K562 (cell line): Measurements from ENCODE around the gene ZSCAN21. TPM values are rescaled to one million over a fixed set of nuclear protein-coding genes. Genes with fewer than 3 reads are reported as not detected.

Experiments
- CBFA2T3 ChIP-seq: fragments of 450-650 bp; IDR thresholded peaks from 2 replicates; pipeline ENCODE4 v1.6.1; 2017
- CHCHD3 ChIP-seq: fragments of 250-450 bp; sonication (Bioruptor Pico); IDR thresholded peaks from 2 replicates; pipeline ENCODE4 v2.1.2; 2022; ENCODE audit warnings: mild to moderate bottlenecking
- DMBX1 ChIP-seq: fragments of 250-450 bp; sonication (Bioruptor Pico); IDR thresholded peaks from 2 replicates; pipeline ENCODE4 v1.8.0; 2022; ENCODE audit warnings: inconsistent platforms, mild to moderate bottlenecking, moderate library complexity, borderline replicate concordance
- ESRRB ChIP-seq: fragments of 250-450 bp; sonication (Bioruptor Pico); IDR thresholded peaks from 2 replicates; pipeline ENCODE4 v1.5.0; 2020; ENCODE audit warnings: mild to moderate bottlenecking, moderate library complexity, borderline replicate concordance
- FOXO4 ChIP-seq: fragments of 450-650 bp; formaldehyde crosslinking; IDR thresholded peaks from 2 replicates; pipeline ENCODE4 v1.4.0; 2020; ENCODE audit warnings: mild to moderate bottlenecking, moderate library complexity
- HBP1 ChIP-seq: fragments of 450-650 bp; formaldehyde crosslinking; IDR thresholded peaks from 2 replicates; pipeline ENCODE4 v1.4.0; 2022; ENCODE audit warnings: missing genetic modification characterization
- KDM4B ChIP-seq, 2 experiments: fragments of 450-650 bp in 1 of 2; sonication (generic) in 1 of 2; IDR thresholded peaks; 2 replicates each; pipeline ENCODE4 v1.6.1; 2016 to 2017; ENCODE audit warnings: borderline replicate concordance in 2 of 2, antibody characterized with exemption in 1 of 2, low read depth in 1 of 2, mild to moderate bottlenecking in 1 of 2
- KLF13 ChIP-seq: fragments of 450-650 bp; IDR thresholded peaks from 2 replicates; pipeline ENCODE4 v1.6.1; 2016; ENCODE audit warnings: missing genetic modification characterization, low read depth, mild to moderate bottlenecking, missing compliant biosample characterization, moderate library complexity, borderline replicate concordance
- MCM2 ChIP-seq: fragments of 450-650 bp; IDR thresholded peaks from 2 replicates; pipeline ENCODE4 v1.6.1; 2017; ENCODE audit warnings: low read depth, mild to moderate bottlenecking
- NR4A1 ChIP-seq, 2 experiments: fragments of 250-450 bp in 1 of 2; fragments of 450-650 bp in 1 of 2; sonication (Bioruptor Pico) in 1 of 2; IDR thresholded peaks; 2 replicates each; pipeline versions ENCODE4 v1.4.0 to v1.6.1; 2016 to 2020; ENCODE audit warnings: mild to moderate bottlenecking in 2 of 2, missing compliant biosample characterization in 1 of 2, missing genetic modification characterization in 1 of 2, moderate library complexity in 1 of 2
- PKNOX1 ChIP-seq: fragments of 450-650 bp; IDR thresholded peaks from 2 replicates; pipeline ENCODE4 v1.6.1; 2016
- POLR2A ChIP-seq: fragments of 450-650 bp; conservative IDR thresholded peaks from 2 replicates; pipeline ENCODE4 v1.6.1; 2016
- RB1 ChIP-seq: fragments of 450-650 bp; IDR thresholded peaks from 2 replicates; pipeline ENCODE4 v1.6.1; 2017; ENCODE audit warnings: low read depth, mild to moderate bottlenecking
- RBFOX2 ChIP-seq: fragments of 200-400 bp; formaldehyde crosslinking; IDR thresholded peaks from 2 replicates; pipeline ENCODE4 v1.6.1; 2017; ENCODE audit warnings: low read depth, mild to moderate bottlenecking, low read length, moderate library complexity
- RFX5 ChIP-seq: IDR thresholded peaks from 2 replicates; pipeline ENCODE4 v1.6.1; 2011; ENCODE audit warnings: low read depth, mild to moderate bottlenecking, improper control_type of control experiment, low read length
- RFX7 ChIP-seq: fragments of 250-450 bp; sonication (Bioruptor Pico); IDR thresholded peaks from 2 replicates; pipeline ENCODE4 v1.5.1; 2021; ENCODE audit warnings: mild to moderate bottlenecking
- TEAD4 ChIP-seq, 2 experiments: sonication (generic) in 1 of 2; formaldehyde crosslinking in 1 of 2; IDR thresholded peaks; 2 replicates each; pipeline versions ENCODE4 v1.6.1 to v1.8.0; 2012 to 2022; ENCODE audit warnings: borderline replicate concordance in 1 of 2, inconsistent platforms in 1 of 2, low read length in 1 of 2, mild to moderate bottlenecking in 1 of 2, missing genetic modification reagents in 1 of 2
- THRB ChIP-seq: fragments of 450-650 bp; formaldehyde crosslinking; conservative IDR thresholded peaks from 2 replicates; pipeline ENCODE4 v1.4.0; 2022; ENCODE audit warnings: mild to moderate bottlenecking, missing genetic modification characterization
- ZBED1 ChIP-seq: IDR thresholded peaks from 2 replicates; pipeline ENCODE4 v1.6.1; 2014
- ZC3H4 ChIP-seq: sonication (generic); formaldehyde crosslinking; IDR thresholded peaks from 2 replicates; pipeline ENCODE4 v1.9.0; 2021; ENCODE audit warnings: missing genetic modification reagents, borderline replicate concordance
- ZNF124 ChIP-seq: sonication (generic); formaldehyde crosslinking; IDR thresholded peaks from 2 replicates; pipeline ENCODE4 v1.8.1; 2022; ENCODE audit warnings: missing genetic modification reagents
- ZNF184 ChIP-seq: sonication (generic); formaldehyde crosslinking; IDR thresholded peaks from 2 replicates; pipeline ENCODE4 v1.5.0; 2020; ENCODE audit warnings: missing genetic modification reagents
- ZNF232 ChIP-seq: sonication (generic); formaldehyde crosslinking; IDR thresholded peaks from 2 replicates; pipeline ENCODE4 v1.8.0; 2022; ENCODE audit warnings: mild to moderate bottlenecking, missing genetic modification reagents
- ZNF778 ChIP-seq: fragments of 450-650 bp; formaldehyde crosslinking; IDR thresholded peaks from 2 replicates; pipeline ENCODE4 v1.4.0; 2020; ENCODE audit warnings: mild to moderate bottlenecking, moderate library complexity
- polyA plus RNA-seq, 8 experiments: library from polyadenylated mRNA; depleted of rRNA in 4 of 8; stranded (reverse) in 5 of 8; unstranded in 3 of 8; fragments of >200 nt; fragmentation: Nextera tagmentation in 2 of 8; fragmentation: Illumina TruSeq in 1 of 8; extraction: Ambion mirVana in 2 of 8; extraction: Trizol in 1 of 8; gene quantifications; 2 replicates each; pipeline versions ENCODE4 v1.2.1 to v1.2.3, GENCODE V29; 2011 to 2014; ENCODE audit warnings: inconsistent platforms in 1 of 8, missing spikeins in 1 of 8
- total RNA-seq, 7 experiments: library from RNA; depleted of rRNA in 6 of 7; stranded (reverse); fragments of >200 nt in 6 of 7; fragmentation: Illumina TruSeq in 2 of 7; extraction: Trizol in 2 of 7; gene quantifications; 2 replicates each; pipeline versions ENCODE4 v1.2.1 to v1.2.3, GENCODE V29; 2011 to 2021; ENCODE audit warnings: low replicate concordance in 1 of 7

The ZSCAN21 gene
- total and polyA plus RNA-seq, 9 of the 15 experiments (the other 6 are each of a cell fraction or from before 2014, with no cell fraction given): 5.9 to 15.5 (median 13.2) TPM

GRCh38 chr7:100091411-100092181 is 42.0 kb downstream of the ZSCAN21 start (continued):
- TF ChIP-seq RFX5 (no peak), RBFOX2 (peak; percentile 72), ZNF184 (CRISPR knock-in tag) (no peak), TEAD4 (IDR thresholded peaks at IDR 0.05; ENCODE audit: low read length) (no peak; the same call in 1 of the 2 replicates), TEAD4 (CRISPR knock-in tag; IDR thresholded peaks at IDR 0.05; ENCODE audit: borderline replicate concordance) (no peak), FOXO4 (CRISPR knock-in tag) (peak; percentile 26; the same call in 1 of the 2 replicates), MCM2 (no peak), ZC3H4 (no peak), ESRRB (CRISPR knock-in tag) (no peak), HBP1 (CRISPR knock-in tag) (peak; percentile 57; the same call in 1 of the 2 replicates), CBFA2T3 (no peak), ZNF778 (CRISPR knock-in tag) (no peak), ZBED1 (no peak; the same call in 1 of the 2 replicates), KLF13 (tag) (no peak), RB1 (no peak), CHCHD3 (CRISPR knock-in tag) (no peak), POLR2A (peak; percentile 84), KDM4B (IDR thresholded peaks at IDR 0.05; ENCODE audit: borderline replicate concordance in 2 of 2, low read depth in 1 of 2) (0 out of 4 replicates have a peak, but pooled peaks of 1 of the 2 experiments have one; percentile 26), RFX7 (CRISPR knock-in tag) (0 out of 2 replicates have a peak, but pooled peaks have one; percentile 38), NR4A1 (CRISPR knock-in tag; IDR thresholded peaks at IDR 0.05) (no peak), NR4A1 (tag; IDR thresholded peaks at IDR 0.05) (no peak), THRB (peak; percentile 16; the same call in 1 of the 2 replicates), PKNOX1 (0 out of 2 replicates have a peak, but pooled peaks have one; percentile 49), DMBX1 (CRISPR knock-in tag) (no peak), ZNF124 (no peak), ZNF232 (CRISPR knock-in tag) (no peak)
